Psoas muscle (tissue), 8 donors: ENCODE measurements around the gene C2orf72. TPM values are rescaled to one million over a fixed set of nuclear protein-coding genes. Genes with fewer than 3 reads are reported as not detected.
"Not testable (repeated sequence)": the region's sequence is repeated elsewhere in the genome, so short reads cannot be mapped to it uniquely, and the experiment has no call there.

Experiments used
- ATAC-seq, 4 donors: fragments of 200-7000 bp; cut with Tn5 transposase; one replicate each; pipeline ENCODE4 v1.9.1; 2020; ENCODE audit warnings: moderate library complexity in 3 of 4, mild to moderate bottlenecking in 2 of 4
- DNase-seq, 2 donors: peaks; one replicate each; pipeline ENCODE4 v3.0.0-alpha.2; 2020
- H3K27ac ChIP-seq: fragments of 200-600 bp; one replicate; pipeline ENCODE4 v1.8.0; 2022
- H3K27me3 ChIP-seq, 3 donors: fragments of 200-600 bp in 1 of 3; one replicate each; pipeline versions ENCODE4 v1.6.1 to v1.8.0; 2013 to 2022; ENCODE audit warnings: low read length in 2 of 3, mild to moderate bottlenecking in 2 of 3, moderate library complexity in 1 of 3; ENCODE audit not compliant: insufficient read depth in 3 of 3
- H3K36me3 ChIP-seq, 2 donors: fragments of 200-600 bp in 1 of 2; one replicate each; pipeline versions ENCODE4 v1.6.1 to v1.8.0; 2013 to 2022; ENCODE audit warnings: low read depth in 1 of 2, mild to moderate bottlenecking in 1 of 2, moderate library complexity in 1 of 2; ENCODE audit not compliant: insufficient read depth in 1 of 2
- H3K4me1 ChIP-seq: fragments of 200-600 bp; one replicate; pipeline ENCODE4 v1.8.0; 2022
- H3K4me3 ChIP-seq: fragments of 200-600 bp; one replicate; pipeline ENCODE4 v1.8.0; 2022; ENCODE audit warnings: mild to moderate bottlenecking
- H3K9me3 ChIP-seq: fragments of 200-600 bp; one replicate; pipeline ENCODE4 v1.8.0; 2022
- CTCF ChIP-seq: fragments of 200-600 bp; IDR thresholded peaks from one replicate; pipeline ENCODE4 v1.8.0; 2022; ENCODE audit warnings: antibody characterized with exemption
- WGBS, 3 donors: extraction: QIAGEN DNeasy Blood & Tissue Kit; methylation state at CpG; one replicate each; pipeline versions ENCODE4 v1.1.6 to v1.1.7; 2013; 5-methylcytosine and 5-hydroxymethylcytosine counted together
- intact Hi-C, 2 donors: fragments of 100-400 bp; cut with DNase I; formaldehyde crosslinking; loops; one replicate each; pipeline versions ENCODE4 v1.11.0 to v1.14.2; 2022
- polyA plus RNA-seq, 3 donors: library from polyadenylated mRNA; stranded (reverse); fragments of 200-250 nt; gene quantifications; one replicate each; pipeline ENCODE4 v1.2.3, GENCODE V29; 2013
- total RNA-seq, 4 donors: library from RNA; stranded (reverse); fragmentation: NEBNext Ultra II Directional in 2 of 4; extraction: Animal tissue kit (Norgen Biotek cat#: 25700) in 2 of 4; gene quantifications; one replicate each; pipeline versions ENCODE4 v1.2.1 to v1.2.4, GENCODE V29; 2021 to 2023
- donor health status: healthy with polysubstance abuse.
- donor health status: DM: no; HTN: no; CAD: no; lungs with moderate emphysema.
- donor health status: Bipolar disorder and iron deficiency.
- donor health status: healthy.
- donor health status: DM: yes; HTN: yes; CAD: no.
- donor health status: DM: no; HTN: no; CAD: no.
- donor health status: DM: no; HTN: no; CAD: no.
- donor health status: DM: yes; HTN: yes; CAD: no.

C2orf72 gene
- total and polyA plus RNA-seq, 7 donors, result 0.03 to 0.12 (median 0.05) TPM; not detected in 4

- 72 to 89% (median 75%) methylated on average over 2 of the region's 2 CpGs for WGBS, 3 donors
- peaks cover 43% of the 10 kb centered on the region for H3K4me1 ChIP-seq
- H3K27me3 ChIP-seq, result no peaks in the 10 kb centered on the region
- ATAC-seq, result no peak
- H3K9me3 ChIP-seq, result no peaks in the 10 kb centered on the region
- peaks cover 16 to 40% of the 10 kb centered on the region in 2 donors for H3K36me3 ChIP-seq
- intact Hi-C loops, result no loop called here
- H3K4me3 ChIP-seq, result peak overlapping the region; percentile 16
- no peak for TF ChIP-seq CTCF
- DNase-seq, result no peak
- H3K27ac ChIP-seq, result peak overlapping the region; percentile 10
Observed at GRCh38 chr2:231059756-231060155, 22.4 kb downstream of the C2orf72 start.

GRCh38 chr2:231062776-231063175, 25.5 kb downstream of the C2orf72 start:
- 85 to 95% (median 88%) methylated on average over 3 of the region's 3 CpGs for WGBS, 3 donors
- intact Hi-C loops, result no loop called here
- Histone ChIP-seq H3K9me3 (no peaks in the 10 kb centered on the region), H3K4me1 (peaks cover 39% of the 10 kb centered on the region), H3K4me3 (no peak overlapping the region), H3K36me3 (peaks cover 18 to 70% of the 10 kb centered on the region in 2 donors), H3K27me3 (no peaks in the 10 kb centered on the region), H3K27ac (no peak overlapping the region)
- DNase-seq (no peak), ATAC-seq (no peak)
- no peak for TF ChIP-seq CTCF

- Histone ChIP-seq H3K4me3 (no peak overlapping the region), H3K27ac (no peak overlapping the region), H3K9me3 (no peaks in the 10 kb centered on the region), H3K36me3 (peaks cover 19 to 76% of the 10 kb centered on the region in 2 donors), H3K4me1 (peaks cover 33% of the 10 kb centered on the region), H3K27me3 (no peaks in the 10 kb centered on the region)
- no peak for TF ChIP-seq CTCF
- DNase-seq (no peak), ATAC-seq (no peak)
- 99 to 100% (median 100%) methylated on average over 1 of the region's 1 CpG for WGBS, 3 donors
- intact Hi-C loops, result no loop called here
Observed at GRCh38 chr2:231063347-231063746, 26.0 kb downstream of the C2orf72 start.

GRCh38 chr2:231065966-231066365, 28.6 kb downstream of the C2orf72 start:
- no peak for TF ChIP-seq CTCF
- ATAC-seq (no peak), DNase-seq (no peak)
- H3K4me1 ChIP-seq, result peaks cover 7% of the 10 kb centered on the region
- intact Hi-C loops, result no loop called here
- no peak overlapping the region for H3K4me3 ChIP-seq
- no peaks in the 10 kb centered on the region for H3K9me3 ChIP-seq
- H3K27me3 ChIP-seq, result no peaks in the 10 kb centered on the region
- peaks cover 23 to 100% of the 10 kb centered on the region in 2 donors for H3K36me3 ChIP-seq
- H3K27ac ChIP-seq, result no peak overlapping the region
- 94 to 97% (median 95%) methylated on average over 1 of the region's 1 CpG for WGBS, 3 donors

- H3K27ac ChIP-seq, ATAC-seq, H3K27me3 ChIP-seq, H3K9me3 ChIP-seq, DNase-seq, H3K4me1 ChIP-seq, intact Hi-C loops, H3K4me3 ChIP-seq: not testable (repeated sequence)
- peaks cover 17 to 100% of the 10 kb centered on the region in 2 donors for H3K36me3 ChIP-seq
- 93 to 96% (median 93%) methylated on average over 8 of the region's 8 CpGs for WGBS, 3 donors
Observed at GRCh38 chr2:231067531-231067930, 30.2 kb downstream of the C2orf72 start.
